GM12892 (cell line): ENCODE data around the gene OR10A6.

Experiments
- POLR2A ChIP-seq: IDR thresholded peaks from 2 replicates; pipeline ENCODE4 v1.6.1; 2011; ENCODE audit warnings: low read depth, low read length, control low read depth
- POLR2AphosphoS5 ChIP-seq: IDR thresholded peaks from 2 replicates; pipeline ENCODE4 v1.6.1; 2011; ENCODE audit warnings: low read depth, low read length, control low read depth
- TAF1 ChIP-seq: IDR thresholded peaks from 2 replicates; pipeline ENCODE4 v1.6.1; 2011; ENCODE audit warnings: low read depth, mild to moderate bottlenecking, control low read depth, low read length, borderline replicate concordance

DNA sequence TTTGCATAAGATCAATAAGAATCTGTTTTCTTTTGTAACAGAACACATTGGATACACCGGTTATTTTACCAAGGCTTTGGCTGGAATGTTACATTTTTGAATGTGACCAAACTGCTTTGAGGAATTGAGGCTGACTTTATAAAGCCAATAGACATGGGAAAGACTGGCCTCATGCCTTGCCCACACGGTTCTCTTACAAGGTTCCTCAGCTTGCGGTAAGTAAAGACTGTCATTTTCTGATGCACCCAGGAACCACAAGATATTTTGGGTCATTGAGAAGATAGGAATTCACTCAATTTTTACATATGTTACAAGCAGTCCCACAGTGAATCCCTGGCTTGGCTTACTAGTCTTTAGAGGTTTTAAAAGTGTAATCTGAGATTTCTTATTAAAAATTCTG, 23.9 kb downstream of the OR10A6 start:
- TF ChIP-seq POLR2A = no peak
- TF ChIP-seq POLR2AphosphoS5 = no peak
- no peak for TF ChIP-seq TAF1
